H9 (cell line): ENCODE data around the gene CDH5. TPM values are rescaled to one million over a fixed set of nuclear protein-coding genes. Genes with fewer than 3 reads are reported as not detected.

Experiments
- DNase-seq: peaks from one replicate; pipeline ENCODE4 v3.0.0-alpha.2; 2017
- H2AFZ ChIP-seq: one replicate; pipeline ENCODE4 v1.6.1; 2013; ENCODE audit warnings: mild to moderate bottlenecking, low read length, control low read depth, moderate library complexity
- H2AK5ac ChIP-seq: 2 replicates; pipeline ENCODE4 v1.6.1; 2013; ENCODE audit warnings: low read length, control low read depth, mixed read lengths; ENCODE audit not compliant: insufficient read length
- H2BK120ac ChIP-seq: one replicate; pipeline ENCODE4 v1.6.1; 2013; ENCODE audit warnings: low read depth, mild to moderate bottlenecking, low read length, control low read depth, inconsistent platforms; ENCODE audit not compliant: poor library complexity, severe bottlenecking
- H2BK12ac ChIP-seq: 2 replicates; pipeline ENCODE4 v1.6.1; 2013; ENCODE audit warnings: low read length, control low read depth, mixed read lengths, low read depth; ENCODE audit not compliant: insufficient read length
- H2BK15ac ChIP-seq: 2 replicates; pipeline ENCODE4 v1.6.1; 2013; ENCODE audit warnings: low read depth, low read length, control low read depth
- H2BK20ac ChIP-seq: one replicate; pipeline ENCODE4 v1.6.1; 2013; ENCODE audit warnings: low read depth, mild to moderate bottlenecking, low read length, control low read depth, inconsistent platforms; ENCODE audit not compliant: poor library complexity, severe bottlenecking
- H2BK5ac ChIP-seq: 2 replicates; pipeline ENCODE4 v1.6.1; 2013; ENCODE audit warnings: low read length, control low read depth, mixed read lengths; ENCODE audit not compliant: insufficient read length
- H3K14ac ChIP-seq: 2 replicates; pipeline ENCODE4 v1.6.1; 2013; ENCODE audit warnings: low read length, control low read depth; ENCODE audit not compliant: insufficient read depth
- H3K18ac ChIP-seq: 2 replicates; pipeline ENCODE4 v1.6.1; 2013; ENCODE audit warnings: low read depth, mild to moderate bottlenecking, mixed read lengths, low read length, control low read depth; ENCODE audit not compliant: insufficient read length
- H3K23ac ChIP-seq: 2 replicates; pipeline ENCODE4 v1.6.1; 2013; ENCODE audit warnings: low read length, control low read depth, mixed read lengths, low read depth; ENCODE audit not compliant: insufficient read length
- H3K23me2 ChIP-seq: 2 replicates; pipeline ENCODE4 v1.6.1; 2013; ENCODE audit warnings: low read depth, mild to moderate bottlenecking, mixed read lengths, low read length, control low read depth; ENCODE audit not compliant: insufficient read length, poor library complexity, severe bottlenecking
- H3K27ac ChIP-seq: 2 replicates; pipeline ENCODE4 v1.5.1; 2013; ENCODE audit warnings: low read length, control low read depth, mixed read lengths, low read depth; ENCODE audit not compliant: insufficient read length
- H3K27me3 ChIP-seq: 2 replicates; pipeline ENCODE4 v1.6.1; 2013; ENCODE audit warnings: low read length, control low read depth, inconsistent platforms; ENCODE audit not compliant: insufficient read depth
- H3K4ac ChIP-seq: 2 replicates; pipeline ENCODE4 v1.6.1; 2013; ENCODE audit warnings: low read depth, mild to moderate bottlenecking, control low read depth, inconsistent platforms, low read length, moderate library complexity
- H3K4me1 ChIP-seq: 2 replicates; pipeline ENCODE4 v1.6.1; 2013; ENCODE audit warnings: low read length, control low read depth, inconsistent platforms; ENCODE audit not compliant: insufficient read depth
- H3K4me2 ChIP-seq: 2 replicates; pipeline ENCODE4 v1.6.1; 2013; ENCODE audit warnings: low read length, control low read depth, mixed read lengths; ENCODE audit not compliant: insufficient read length, insufficient read depth
- H3K56ac ChIP-seq: 2 replicates; pipeline ENCODE4 v1.6.1; 2013; ENCODE audit warnings: low read depth, mild to moderate bottlenecking, mixed read lengths, low read length, control low read depth; ENCODE audit not compliant: insufficient read length
- H3K79me1 ChIP-seq: 2 replicates; pipeline ENCODE4 v1.6.1; 2013; ENCODE audit warnings: low read depth, mild to moderate bottlenecking, moderate library complexity, low read length, control low read depth, inconsistent platforms; ENCODE audit not compliant: insufficient read depth, poor library complexity, severe bottlenecking
- H3K79me2 ChIP-seq: 2 replicates; pipeline ENCODE4 v1.6.1; 2013; ENCODE audit warnings: low read length, control low read depth, inconsistent platforms; ENCODE audit not compliant: insufficient read depth
- H3K9ac ChIP-seq: 2 replicates; pipeline ENCODE4 v1.6.1; 2013; ENCODE audit warnings: low read length, control low read depth, mixed read lengths; ENCODE audit not compliant: insufficient read length; ENCODE audit errors: extremely low read depth
- H3K9me3 ChIP-seq: one replicate; pipeline ENCODE4 v1.6.1; 2013; ENCODE audit warnings: low read depth, low read length, inconsistent platforms; ENCODE audit not compliant: control insufficient read depth
- H3T11ph ChIP-seq: one replicate; pipeline ENCODE4 v1.6.1; 2013; ENCODE audit warnings: mild to moderate bottlenecking, low read length, control low read depth, inconsistent platforms
- H4K20me1 ChIP-seq: one replicate; pipeline ENCODE4 v1.6.1; 2013; ENCODE audit not compliant: control insufficient read depth, insufficient read length, insufficient read depth
- H4K5ac ChIP-seq: 2 replicates; pipeline ENCODE4 v1.6.1; 2013; ENCODE audit warnings: low read depth, mild to moderate bottlenecking, mixed read lengths, low read length, control low read depth; ENCODE audit not compliant: insufficient read length
- H4K8ac ChIP-seq: replicated peaks from 2 replicates; pipeline ENCODE4 v1.6.1; 2013; ENCODE audit warnings: low read length, control low read depth, mixed read lengths, low read depth; ENCODE audit not compliant: insufficient read length
- H4K91ac ChIP-seq: 2 replicates; pipeline ENCODE4 v1.6.1; 2013; ENCODE audit warnings: low read depth, mild to moderate bottlenecking, moderate library complexity, mixed read lengths, low read length, control low read depth; ENCODE audit not compliant: insufficient read length
- H3K27ac Mint-ChIP-seq, 3 experiments: 2 replicates in 2 of 3; 3 replicates in 1 of 3; pipeline ENCODE4 v1.8.0; 2020 to 2021; ENCODE audit warnings: mixed read lengths in 3 of 3, mild to moderate bottlenecking in 1 of 3, moderate library complexity in 1 of 3
- H3K27me3 Mint-ChIP-seq: 2 replicates; pipeline ENCODE4 v1.8.0; 2021; ENCODE audit warnings: low read depth, mild to moderate bottlenecking, moderate library complexity, mixed read lengths
- H3K36me3 Mint-ChIP-seq, 3 experiments: 2 replicates in 2 of 3; 3 replicates in 1 of 3; pipeline ENCODE4 v1.8.0; 2020 to 2021; ENCODE audit warnings: low read depth in 3 of 3, mixed read lengths in 3 of 3; ENCODE audit not compliant: insufficient read depth in 1 of 3
- H3K4me1 Mint-ChIP-seq, 2 experiments: 2 replicates each; pipeline ENCODE4 v1.8.0; 2020; ENCODE audit warnings: mixed read lengths in 2 of 2
- H3K4me3 Mint-ChIP-seq, 2 experiments: 2 replicates in 1 of 2; 3 replicates in 1 of 2; pipeline ENCODE4 v1.8.0; 2020 to 2021; ENCODE audit warnings: mild to moderate bottlenecking in 2 of 2, mixed read lengths in 2 of 2, moderate library complexity in 1 of 2
- H3K9me3 Mint-ChIP-seq, 2 experiments: 2 replicates in 1 of 2; 3 replicates in 1 of 2; pipeline ENCODE4 v1.8.0; 2020; ENCODE audit warnings: mild to moderate bottlenecking in 2 of 2, mixed read lengths in 2 of 2, moderate library complexity in 1 of 2
- CTCF ChIP-seq: fragments of 200-600 bp; sonication (generic); conservative IDR thresholded peaks from 3 replicates; pipeline ENCODE4 v1.8.0; 2021; ENCODE audit warnings: antibody characterized with exemption, mild to moderate bottlenecking
- WGBS: extraction: QIAGEN DNeasy Blood & Tissue Kit; methylation state at CpG from one replicate; pipeline ENCODE4 v1.1.7; 2013; ENCODE audit warnings: missing lambda C conversion rate, low lambda C conversion rate, mixed read lengths; ENCODE audit not compliant: insufficient read length; ENCODE audit errors: extremely low coverage; 5-methylcytosine and 5-hydroxymethylcytosine counted together
- total RNA-seq: library from RNA; stranded (reverse); gene quantifications from 2 replicates; pipeline ENCODE4 v1.2.1, GENCODE V29; 2021

Gene CDH5
- total RNA-seq, 1 experiment from 2014 or later = 0.20 TPM

- peaks cover 77% of the 10 kb centered on the region for H3K27me3 Mint-ChIP-seq
- Histone ChIP-seq H3K27me3 (peaks cover 30% of the 10 kb centered on the region), H3K18ac (no peak overlapping the region), H3K4me1 (no peaks in the 10 kb centered on the region), H3K56ac (no peak overlapping the region), H4K91ac (no peak overlapping the region), H3K79me1 (no peaks in the 10 kb centered on the region), H3K79me2 (no peaks in the 10 kb centered on the region), H2BK12ac (no peak overlapping the region), H3K9me3 (no peaks in the 10 kb centered on the region), H3K4me2 (no peak overlapping the region), H4K20me1 (no peaks in the 10 kb centered on the region), H3K23ac (no peak overlapping the region), H2AK5ac (no peak overlapping the region), H2BK20ac (no peak overlapping the region), H4K8ac (no peak overlapping the region), H3K9ac (no peak overlapping the region), H3T11ph (no peak overlapping the region), H2BK120ac (no peak overlapping the region), H3K4ac (no peak overlapping the region), H2AFZ (no peak overlapping the region), H3K23me2 (peaks cover 10% of the 10 kb centered on the region), H2BK5ac (no peak overlapping the region), H4K5ac (no peak overlapping the region), H2BK15ac (no peak overlapping the region), H3K14ac (no peak overlapping the region), H3K27ac (no peak overlapping the region)
- H3K27ac Mint-ChIP-seq = no peak overlapping the region
- H3K4me1 Mint-ChIP-seq = peaks cover 2 to 18% of the 10 kb centered on the region in 2 experiments; a peak in 2 of 4 replicates
- no peak overlapping the region for H3K4me3 Mint-ChIP-seq
- H3K36me3 Mint-ChIP-seq = no peaks in the 10 kb centered on the region; a peak in 1 of 7 replicates
- no peak for DNase-seq
- TF ChIP-seq CTCF = no peak
- no peaks in the 10 kb centered on the region; a peak in 1 of 5 replicates for H3K9me3 Mint-ChIP-seq
- no CpG with 5 or more reads among the region's 1 CpG for WGBS
Observed at GRCh38 chr16:66423177-66423576, 56.7 kb downstream of the CDH5 start.
